ENCODE measurements around the gene TRMT5. TPM values are rescaled to one million over a fixed set of nuclear protein-coding genes. Genes with fewer than 3 reads are reported as not detected.

The TRMT5 gene
- total and polyA plus RNA-seq, 2 of the 4 experiments (the other 2 are of a cell fraction): 5.0 to 10.4 TPM

- peaks cover 20% of the 10 kb centered on the region for H3K9me3 ChIP-seq (ENCODE audit: control insufficient read depth, insufficient read depth, low read length)
- no peaks in the 10 kb centered on the region for H3K9me1 ChIP-seq (ENCODE audit: insufficient read depth, low read length)
- H3K36me3 ChIP-seq (ENCODE audit: control insufficient read depth, insufficient read depth, low read length): no peaks in the 10 kb centered on the region
- no peak overlapping the region for H3K4me3 ChIP-seq (ENCODE audit: insufficient read depth, low read depth, low read length)
- no peak for DNase-seq
- H3K23ac ChIP-seq (ENCODE audit: low read depth, low read length): no peak overlapping the region
- no peak overlapping the region for H2AK9ac ChIP-seq (replicated peaks; ENCODE audit: low read depth, low read length, poor library complexity)
- H3K9ac ChIP-seq (ENCODE audit: low read depth, low read length): no peak overlapping the region
- H3K79me1 ChIP-seq (ENCODE audit: low read depth in 1 of 2, low read length in 2 of 2): peaks cover 13 to 26% of the 10 kb centered on the region in 2 experiments
- dilution Hi-C loops (cut with HindIII; ENCODE audit: low sequenced_read_pairs, unreplicated experiment) (no loop called here), in situ Hi-C loops (cut with MboI; ENCODE audit: low sequenced_read_pairs) (no loop called here), intact Hi-C loops (cut with micrococcal nuclease) (no loop called here)
- H3K56ac ChIP-seq (ENCODE audit: extremely low read depth, insufficient read depth, low read length): no peak overlapping the region
- WGBS, 2 experiments (ENCODE audit: extremely low coverage in 2 of 2, insufficient read length in 1 of 2): no CpG with 5 or more reads among the region's 1 CpG
- no peaks in the 10 kb centered on the region; the same call in 1 of the 2 replicates for H3K4me1 ChIP-seq (ENCODE audit: control insufficient read depth, insufficient read depth, low read length)
- H4K5ac ChIP-seq (ENCODE audit: low read depth, low read length): no peak overlapping the region
- H2AFZ ChIP-seq (replicated peaks; ENCODE audit: low read length, poor library complexity): no peak overlapping the region
- no peak overlapping the region for H3K14ac ChIP-seq (replicated peaks; ENCODE audit: low read depth, low read length)
- TF ChIP-seq NFE2L2 (IDR thresholded peaks at IDR 0.05; ENCODE audit: low read depth, low read length): no peak
- TF ChIP-seq MXI1 (IDR thresholded peaks at IDR 0.05; ENCODE audit: borderline replicate concordance, low read depth, low read length): no peak
- no peak for TF ChIP-seq SMC3 (IDR thresholded peaks at IDR 0.05; ENCODE audit: low read depth, low read length)
- no peak for TF ChIP-seq MAZ (IDR thresholded peaks at IDR 0.05; ENCODE audit: borderline replicate concordance, low read depth, low read length)
- no peak for TF ChIP-seq MAFK (IDR thresholded peaks at IDR 0.05; ENCODE audit: low read depth, low read length)
- no peak for TF ChIP-seq POLR2A (IDR thresholded peaks at IDR 0.05; ENCODE audit: low read depth, low read length)
- no peak for TF ChIP-seq RFX5 (IDR thresholded peaks at IDR 0.05; ENCODE audit: low read depth, low read length)
- no peak for TF ChIP-seq FOS (IDR thresholded peaks at IDR 0.05; ENCODE audit: low read depth, low read length)
- no peak for TF ChIP-seq CHD1 (IDR thresholded peaks at IDR 0.05; ENCODE audit: low read depth, low read length)
- no peak for TF ChIP-seq ELK1 (IDR thresholded peaks at IDR 0.05; ENCODE audit: borderline replicate concordance, low read depth, low read length)
- no peak for TF ChIP-seq RCOR1 (IDR thresholded peaks at IDR 0.05; ENCODE audit: insufficient replicate concordance, low read length)
- no peak overlapping the region for H2BK20ac ChIP-seq (ENCODE audit: low read depth, low read length)
- no peak overlapping the region for H2BK15ac ChIP-seq (ENCODE audit: low read depth, low read length)
- no peak overlapping the region for H2AK5ac ChIP-seq (ENCODE audit: low read depth, low read length)
- H3K4me2 ChIP-seq (ENCODE audit: low read depth, low read length): no peak overlapping the region
- POLR2A ChIA-PET (ENCODE audit: unreplicated experiment): no interaction called here
- H3K18ac ChIP-seq (ENCODE audit: low read depth, low read length): no peak overlapping the region
- no peak overlapping the region for H2BK5ac ChIP-seq (ENCODE audit: low read depth, low read length, poor library complexity, severe bottlenecking)
- ATAC-seq (ENCODE audit: low read depth): no peak
- BruUV-seq (replicated peaks): no TSS peak
- CTCF ChIA-PET: no interaction called here
- no peaks in the 10 kb centered on the region for H3K27me3 ChIP-seq (ENCODE audit: control insufficient read depth, insufficient read depth, low read length)
- H3K4ac ChIP-seq (ENCODE audit: low read depth, low read length): no peak overlapping the region
- no peak overlapping the region for H2BK120ac ChIP-seq (ENCODE audit: low read depth, low read length)
- H4K20me1 ChIP-seq (ENCODE audit: insufficient read depth, low read length): no peaks in the 10 kb centered on the region
- H4K91ac ChIP-seq (ENCODE audit: insufficient read depth, low read depth, low read length): no peak overlapping the region
- H4K8ac ChIP-seq (ENCODE audit: low read depth in 2 of 2, low read length in 2 of 2): no peak overlapping the region
- H3K27ac ChIP-seq (ENCODE audit: insufficient read depth, low read length): no peak overlapping the region
Observed at GRCh38 chr14:60956632-60957031, 24.2 kb downstream of the TRMT5 start.

Data from IMR-90 (cell line).